Midbrain (tissue), 1 donor: Measurements from ENCODE around the gene KRTAP5-3.

ENCODE experiments used
- DNase-seq: peaks from one replicate; lab custom pipeline; 2025; lab: John Stamatoyannopoulos, UW

The KRTAP5-3 gene

DNA sequence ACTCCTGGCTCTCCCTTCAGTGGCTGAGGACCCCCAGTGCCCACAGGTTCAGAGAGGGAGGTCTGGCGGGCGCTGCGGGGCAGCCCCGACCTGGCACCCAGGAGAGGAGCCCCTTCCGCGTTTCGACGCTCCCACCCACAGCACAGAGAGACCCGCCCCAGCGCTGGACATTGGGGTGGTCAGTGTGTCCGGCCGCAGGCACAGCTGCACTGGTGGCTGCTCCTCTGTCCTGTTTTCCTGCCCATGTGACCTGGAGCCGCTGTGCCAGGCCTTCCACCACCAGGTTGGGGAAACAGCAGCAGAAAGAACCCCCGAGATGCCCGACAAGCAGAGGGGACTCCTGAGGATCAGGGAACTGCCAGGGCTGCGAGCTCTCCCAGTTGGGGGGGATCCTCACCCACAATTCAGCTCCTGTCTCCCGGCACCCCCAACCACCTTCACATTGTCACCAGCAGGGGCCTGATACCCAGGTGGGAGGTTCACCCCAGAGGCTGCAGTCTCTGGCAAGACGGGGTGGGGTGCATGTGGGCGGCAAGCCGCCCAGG is 35.0 kb upstream of the KRTAP5-3 start:
- DNase-seq: no peak

DNA sequence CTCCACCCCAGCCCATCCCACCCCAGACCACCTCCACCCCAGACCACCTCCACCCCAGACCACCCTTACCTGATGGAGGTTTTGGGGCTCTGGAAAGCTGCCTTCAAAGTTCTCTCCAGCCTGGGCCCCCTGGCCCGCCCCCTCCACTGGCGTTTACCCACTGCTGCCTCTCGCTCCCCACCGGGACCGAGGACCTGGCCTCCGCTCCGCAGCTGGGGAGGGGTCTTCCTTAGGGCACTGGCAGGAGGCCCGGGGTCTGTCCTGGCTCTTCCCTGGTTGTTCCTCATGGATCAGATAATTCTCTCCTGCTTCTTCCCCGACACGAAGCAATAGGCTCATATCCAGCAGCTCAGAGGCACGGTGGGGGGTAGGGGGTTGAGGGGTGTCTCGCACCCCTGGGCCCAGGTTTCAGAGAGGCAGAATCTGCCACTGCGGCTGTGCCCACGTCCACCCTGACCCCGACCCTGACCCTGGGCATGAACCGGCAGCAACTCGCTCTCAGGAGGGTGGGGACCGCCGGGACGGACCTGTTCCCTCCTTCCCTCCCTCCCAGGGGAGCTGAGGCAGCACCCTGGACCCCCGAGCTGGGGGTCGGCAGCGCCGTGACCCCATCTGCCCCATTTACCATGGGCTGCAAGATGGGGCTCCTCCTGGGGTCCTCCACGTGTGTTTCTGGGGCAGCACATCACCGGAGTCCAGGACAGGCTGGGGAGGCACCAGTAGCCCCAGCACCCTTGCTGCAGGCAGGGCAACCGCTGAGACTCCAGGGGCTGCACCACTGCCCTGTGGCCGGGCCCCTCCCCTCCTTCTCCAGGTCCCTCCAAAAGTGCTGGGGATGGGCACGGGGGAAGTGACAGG is 34.3 kb upstream of the KRTAP5-3 start:
- DNase-seq: no peak

GRCh38 chr11:1641096-1641495 is 32.8 kb upstream of the KRTAP5-3 start:
- no peak for DNase-seq

- no peak for DNase-seq
Observed at GRCh38 chr11:1640076-1640946, 32.0 kb upstream of the KRTAP5-3 start.

GRCh38 chr11:1639666-1640065 is 31.4 kb upstream of the KRTAP5-3 start:
- DNase-seq: no peak

GRCh38 chr11:1639102-1639620 is 30.9 kb upstream of the KRTAP5-3 start:
- DNase-seq: no peak

DNA sequence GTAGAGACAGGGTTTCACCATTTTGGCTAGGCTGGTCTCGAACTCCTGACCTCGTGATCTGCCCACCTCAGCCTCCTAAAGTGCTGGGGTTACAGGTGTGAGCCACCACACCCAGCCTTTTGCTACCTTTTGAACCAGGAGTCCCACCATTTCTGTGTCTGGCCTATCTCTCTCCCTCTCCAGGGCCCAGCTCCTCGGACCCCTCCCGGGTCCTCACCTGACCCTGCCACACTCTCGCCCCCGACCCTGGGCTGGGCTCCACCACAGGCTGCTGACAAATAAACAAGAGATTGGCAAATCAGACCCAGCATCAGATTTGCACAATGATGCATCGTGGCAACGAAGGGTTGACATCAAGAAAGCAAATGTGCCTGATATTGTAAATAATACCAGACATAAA is 30.1 kb upstream of the KRTAP5-3 start:
- DNase-seq: no peak

DNA sequence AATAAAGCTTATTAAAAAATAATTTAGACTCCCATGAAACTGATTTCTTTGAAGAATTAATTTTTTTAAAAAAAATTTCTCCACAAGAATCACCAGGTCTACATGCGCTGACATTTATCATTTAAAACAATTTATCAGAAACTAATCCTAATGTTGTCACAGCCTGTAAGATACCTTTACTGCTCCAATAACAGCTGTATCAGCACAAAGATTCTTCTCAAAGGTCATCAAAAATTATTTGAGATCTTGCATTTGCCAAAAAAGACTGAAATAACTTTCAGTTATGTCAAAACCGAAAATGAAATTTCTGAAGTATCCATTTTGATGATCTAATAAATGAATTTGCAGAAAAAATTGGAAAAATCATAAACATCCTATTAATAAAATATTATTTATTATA is 29.4 kb upstream of the KRTAP5-3 start:
- no peak for DNase-seq

DNA sequence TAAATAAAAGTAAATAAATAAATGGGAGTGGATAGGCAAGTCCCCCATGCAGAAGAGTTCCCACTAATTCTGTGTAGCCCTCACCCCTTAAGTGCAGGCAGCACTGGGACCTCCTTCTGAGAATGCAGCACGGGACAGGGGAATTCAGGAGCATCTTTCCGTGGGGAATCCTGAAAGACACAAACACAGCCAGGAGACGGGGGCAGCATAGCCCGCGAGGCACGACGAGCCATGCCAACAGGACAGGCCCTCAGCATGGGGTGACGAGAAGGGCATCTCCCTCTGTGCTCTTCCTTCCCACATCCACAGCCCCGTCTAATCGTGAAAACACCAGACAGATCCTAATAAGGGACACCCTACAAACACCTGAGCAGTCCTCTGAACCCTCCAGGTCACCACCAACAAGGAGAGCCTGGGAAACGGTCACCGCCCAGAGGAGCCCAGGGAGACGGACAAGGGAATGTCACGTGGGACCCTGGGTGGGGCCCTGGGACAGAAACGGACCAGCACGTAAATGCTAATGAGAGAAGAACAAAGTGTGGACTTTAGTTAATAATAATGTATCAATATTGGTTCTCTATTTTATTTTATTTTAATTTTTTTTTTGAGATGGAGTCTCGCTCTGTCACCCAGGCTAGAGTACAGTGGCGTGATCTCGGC is 28.2 kb upstream of the KRTAP5-3 start:
- DNase-seq: no peak

DNA sequence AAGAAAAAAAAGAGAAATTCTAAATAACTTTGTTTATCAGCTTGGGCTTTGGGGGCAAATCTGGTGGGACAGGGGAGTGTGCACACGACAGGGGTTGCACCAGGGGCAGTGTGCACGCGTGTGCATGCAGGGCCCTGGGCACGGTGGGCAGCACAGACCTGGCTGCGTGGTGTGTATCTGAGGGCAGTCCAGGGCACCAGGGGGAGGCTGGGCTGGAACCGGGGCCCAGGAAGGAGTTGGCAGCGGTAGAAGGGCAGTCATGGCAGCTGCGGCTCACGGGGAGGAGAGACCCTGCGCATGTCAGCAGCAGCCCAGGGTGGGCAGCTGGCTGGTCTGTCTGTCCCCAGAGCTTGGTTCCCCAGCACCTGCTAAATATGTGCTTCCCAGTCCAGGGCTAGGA is 25.6 kb upstream of the KRTAP5-3 start:
- no peak for DNase-seq

GRCh38 chr11:1632053-1632714 is 23.9 kb upstream of the KRTAP5-3 start:
- no peak for DNase-seq

DNA sequence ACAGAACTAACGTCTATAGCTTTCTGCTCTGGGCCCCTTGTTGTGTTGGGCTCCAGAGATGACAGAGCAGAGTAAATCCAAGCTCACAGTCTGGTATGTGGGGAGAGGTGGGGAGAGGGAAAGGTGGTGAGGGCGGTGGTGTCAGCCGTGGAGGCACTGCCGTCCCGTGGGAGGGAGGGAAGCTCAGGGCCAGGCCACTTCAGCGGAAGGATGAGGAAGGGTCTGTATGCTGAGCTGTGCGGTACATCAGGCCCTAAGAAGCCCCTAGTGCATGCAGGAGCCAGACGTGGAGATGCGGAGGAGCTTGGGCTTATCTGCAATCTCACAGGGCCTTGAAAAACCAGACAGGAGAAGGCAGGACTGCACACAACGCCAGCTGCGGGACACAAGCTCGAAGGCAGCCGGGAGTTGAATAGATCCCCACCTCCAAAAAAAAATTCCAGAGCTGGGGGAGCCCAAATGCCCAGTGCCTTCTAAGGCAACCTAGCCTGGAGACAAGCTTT is 22.9 kb upstream of the KRTAP5-3 start:
- no peak for DNase-seq

GRCh38 chr11:1630271-1630670 is 22.0 kb upstream of the KRTAP5-3 start:
- DNase-seq: no peak

DNA sequence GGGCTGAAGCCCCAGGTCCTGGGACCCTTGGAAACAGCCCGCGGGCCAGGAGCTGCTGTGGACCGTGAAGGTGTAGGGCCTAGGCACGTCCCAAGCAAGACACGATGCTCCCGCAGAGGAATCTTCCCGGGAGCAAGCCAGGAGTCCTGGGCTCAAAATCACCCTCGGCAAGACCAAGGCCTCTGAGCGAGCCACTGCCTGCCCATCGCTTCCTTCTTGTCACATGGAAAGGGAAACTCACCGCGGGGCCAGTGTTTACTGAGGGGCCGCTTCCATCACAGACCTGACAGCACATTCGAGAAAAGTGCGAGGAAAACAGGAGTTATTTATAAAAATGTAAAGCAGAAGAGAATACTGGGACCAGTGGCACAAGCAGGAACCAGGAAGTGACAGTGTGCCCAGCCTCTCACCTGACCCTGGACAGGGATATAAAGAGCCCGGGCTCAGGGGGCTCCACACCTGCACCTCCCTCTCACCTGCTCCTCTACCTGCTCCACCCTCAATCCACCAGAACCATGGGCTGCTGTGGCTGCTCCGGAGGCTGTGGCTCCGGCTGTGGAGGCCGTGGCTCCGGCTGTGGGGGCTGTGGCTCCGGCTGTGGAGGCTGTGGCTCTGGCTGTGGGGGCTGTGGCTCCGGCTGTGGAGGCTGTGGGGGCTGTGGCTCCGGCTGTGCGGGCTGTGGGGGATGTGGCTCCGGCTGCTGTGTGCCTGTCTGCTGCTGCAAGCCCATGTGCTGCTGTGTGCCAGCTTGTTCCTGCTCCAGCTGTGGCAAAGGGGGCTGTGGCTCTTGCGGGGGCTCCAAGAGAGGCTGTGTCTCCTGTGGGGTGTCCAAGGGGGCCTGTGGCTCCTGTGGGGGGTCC is 21.3 kb upstream of the KRTAP5-3 start, which contains the start of gene KRTAP5-5:
Gene KRTAP5-5, plus strand, starts transcription at position 450 of the 860 bp plus-strand sequence. Its CDS starts 66 bp downstream, at position 516.
- no peak for DNase-seq

DNA sequence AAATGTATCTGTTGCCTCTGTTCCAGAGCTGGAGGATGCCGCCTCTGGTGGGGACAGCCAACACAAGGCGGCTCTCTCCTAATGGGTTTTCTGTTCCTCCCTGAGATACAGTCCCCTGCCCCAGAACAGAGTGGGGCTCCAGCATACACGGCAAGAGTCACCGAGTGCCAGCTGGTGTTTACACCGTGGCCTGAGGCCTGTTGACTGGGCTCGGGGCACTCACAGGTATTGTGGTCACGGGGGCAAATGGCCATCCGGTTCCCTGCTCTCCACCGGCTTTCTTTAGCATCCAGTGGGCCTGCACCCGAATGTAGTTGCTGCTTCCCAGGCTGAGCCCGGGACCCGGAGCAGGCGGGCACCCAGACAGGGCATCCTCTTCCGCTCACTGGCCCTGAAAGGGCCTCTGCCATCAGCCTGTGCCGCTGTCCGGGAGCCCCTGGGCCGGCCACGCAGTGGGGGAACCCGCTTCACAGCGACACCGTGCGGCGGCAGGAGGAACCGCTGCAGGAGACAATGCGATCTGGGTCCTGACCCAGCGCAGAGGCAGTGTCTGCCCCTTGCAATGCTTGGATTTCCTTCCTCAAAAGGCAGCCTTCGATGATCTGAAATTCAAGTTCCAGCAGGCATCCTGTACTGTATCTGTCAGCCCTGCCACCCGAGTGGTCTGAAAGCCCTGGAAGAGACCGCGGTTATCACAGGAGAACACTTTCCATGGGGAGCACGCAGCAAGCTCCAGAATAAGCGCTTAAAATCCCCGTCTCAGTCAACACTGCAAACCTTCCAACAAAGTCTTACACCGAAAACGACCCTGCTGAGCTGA is 20.5 kb upstream of the KRTAP5-3 start:
- DNase-seq: peak; percentile 45

GRCh38 chr11:1625541-1625940 is 17.3 kb upstream of the KRTAP5-3 start:
- DNase-seq: no peak

GRCh38 chr11:1624621-1625020 is 16.4 kb upstream of the KRTAP5-3 start:
- DNase-seq: no peak

DNA sequence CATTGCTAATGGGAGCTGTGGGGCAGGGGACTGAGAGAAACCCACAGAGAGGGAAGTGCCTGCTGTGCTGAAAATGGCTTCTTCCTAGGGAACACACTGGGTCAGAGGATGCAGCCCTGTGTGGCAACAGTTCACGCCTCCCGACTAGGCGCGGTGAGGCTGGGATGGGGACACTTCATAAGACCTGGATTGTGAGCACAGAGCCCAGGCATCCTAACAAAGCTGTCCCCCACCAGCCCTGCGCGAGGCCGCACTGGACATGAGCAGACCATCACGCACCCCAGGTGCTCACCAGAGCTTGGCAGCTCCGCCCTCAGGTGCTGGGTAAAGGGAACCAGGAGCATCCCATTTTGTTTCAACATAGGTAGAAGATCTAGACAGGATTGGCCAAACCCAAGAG is 15.5 kb upstream of the KRTAP5-3 start:
- no peak for DNase-seq

DNA sequence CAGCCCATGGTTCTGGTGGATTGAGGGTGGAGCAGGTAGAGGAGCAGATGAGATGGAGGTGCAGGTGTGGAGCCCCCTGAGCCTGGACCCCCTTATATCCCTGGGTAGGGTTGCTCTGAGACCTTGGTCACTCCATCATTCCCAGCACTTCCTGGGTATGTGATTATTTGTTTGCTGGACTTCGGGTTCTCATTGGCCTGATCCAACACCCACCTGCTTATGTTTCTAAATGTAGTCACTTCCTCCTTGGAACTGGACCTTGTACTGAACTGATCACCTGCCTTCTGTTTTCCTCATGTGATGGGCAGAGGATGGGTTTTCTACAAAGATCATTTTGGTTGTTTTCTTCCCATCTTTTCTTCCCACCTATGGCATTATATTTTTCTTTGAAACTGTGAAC is 13.8 kb upstream of the KRTAP5-3 start, which contains the start of gene KRTAP5-4:
Gene KRTAP5-4, minus strand, starts transcription at position 53 of the 400 bp plus-strand sequence. Its CDS starts 45 bp downstream, at position 8.
- no peak for DNase-seq
